H1 (cell line): ENCODE data around the gene OR5H6. TPM values are rescaled to one million over a fixed set of nuclear protein-coding genes. Genes with fewer than 3 reads are reported as not detected.

Experiments used
- CTCF ChIA-PET: fragments of 300-600 bp; sonication (Branson Sonifier 250); formaldehyde crosslinking; loops from one replicate; lab custom pipeline; 2021; ENCODE audit not compliant: partially characterized antibody; lab: Charles Lee
- POLR2A ChIA-PET: fragments of 300-600 bp; sonication (Branson Sonifier 250); formaldehyde crosslinking; loops from one replicate; lab custom pipeline; 2021; ENCODE audit warnings: inconsistent platforms; ENCODE audit not compliant: partially characterized antibody; lab: Charles Lee
- DNase-seq, 2 experiments: peaks; one replicate each; pipeline versions ENCODE4 v3.0.0 to v3.0.0-alpha.2; 2010 to 2022; ENCODE audit warnings: low spot score in 2 of 2, low read depth in 1 of 2, mixed read lengths in 1 of 2
- FAIRE-seq: peaks from 2 replicates; lab custom pipeline; 2011; peaks lifted over from hg19 to GRCh38; lab: Jason Lieb, UNC
- H2AFZ ChIP-seq: 2 replicates; pipeline ENCODE4 v1.8.1; 2012; ENCODE audit warnings: low read length, inconsistent platforms
- H2AK5ac ChIP-seq: 2 replicates; pipeline ENCODE4 v1.6.1; 2013; ENCODE audit warnings: low read depth, low read length
- H2BK120ac ChIP-seq: replicated peaks from 2 replicates; pipeline ENCODE3; 2013; ENCODE audit warnings: low read depth, low read length, inconsistent platforms
- H2BK12ac ChIP-seq: 2 replicates; pipeline ENCODE4 v1.6.1; 2013; ENCODE audit warnings: low read depth, low read length
- H2BK15ac ChIP-seq: 2 replicates; pipeline ENCODE4 v1.6.1; 2013; ENCODE audit warnings: low read length
- H2BK20ac ChIP-seq: 2 replicates; pipeline ENCODE4 v1.6.1; 2013; ENCODE audit warnings: low read length
- H2BK5ac ChIP-seq: 2 replicates; pipeline ENCODE4 v1.6.1; 2013; ENCODE audit warnings: low read depth, low read length
- H3K14ac ChIP-seq: 2 replicates; pipeline ENCODE4 v1.6.1; 2013; ENCODE audit warnings: inconsistent platforms; ENCODE audit not compliant: insufficient read length
- H3K18ac ChIP-seq: 2 replicates; pipeline ENCODE4 v1.6.1; 2013; ENCODE audit warnings: low read length; ENCODE audit errors: extremely low read depth
- H3K23ac ChIP-seq: 2 replicates; pipeline ENCODE4 v1.6.1; 2013; ENCODE audit warnings: inconsistent platforms; ENCODE audit not compliant: insufficient read length
- H3K23me2 ChIP-seq: 2 replicates; pipeline ENCODE4 v1.6.1; 2013; ENCODE audit warnings: low read depth, low read length
- H3K27ac ChIP-seq: 2 replicates; pipeline ENCODE4 v1.6.1; 2011; ENCODE audit warnings: low read depth, low read length, inconsistent platforms
- H3K27me3 ChIP-seq, 4 experiments: replicated peaks in 1 of 4; 1 replicate in 1 of 4; 2 replicates in 3 of 4; pipeline versions ENCODE4 v1.6.1 to v1.8.1; 2011 to 2013; ENCODE audit warnings: low read length in 3 of 4, mild to moderate bottlenecking in 3 of 4, inconsistent platforms in 2 of 4, mixed read lengths in 2 of 4, moderate library complexity in 1 of 4; ENCODE audit not compliant: control insufficient read depth in 3 of 4, insufficient read depth in 3 of 4; ENCODE audit errors: extremely low read depth in 1 of 4
- H3K36me3 ChIP-seq, 4 experiments: 2 replicates each; pipeline versions ENCODE4 v1.6.1 to v1.8.1; 2011 to 2013; ENCODE audit warnings: mild to moderate bottlenecking in 4 of 4, low read length in 3 of 4, moderate library complexity in 2 of 4, control low read depth in 1 of 4, inconsistent platforms in 1 of 4; ENCODE audit not compliant: insufficient read depth in 4 of 4, control insufficient read depth in 2 of 4
- H3K4ac ChIP-seq: replicated peaks from 2 replicates; pipeline ENCODE3; 2013; ENCODE audit warnings: low read length, low read depth, mixed read lengths, inconsistent platforms; ENCODE audit not compliant: insufficient read length
- H3K4me1 ChIP-seq, 4 experiments: replicated peaks in 1 of 4; 1 replicate in 1 of 4; 2 replicates in 3 of 4; pipeline versions ENCODE4 v1.6.1 to v1.8.1; 2011 to 2013; ENCODE audit warnings: low read length in 3 of 4, inconsistent platforms in 2 of 4, mixed read lengths in 1 of 4; ENCODE audit not compliant: insufficient read depth in 4 of 4, control insufficient read depth in 3 of 4
- H3K4me2 ChIP-seq, 2 experiments: 2 replicates each; pipeline versions ENCODE4 v1.6.1 to v1.8.1; 2011 to 2013; ENCODE audit warnings: low read depth in 2 of 2, low read length in 2 of 2, control low read depth in 1 of 2, inconsistent platforms in 1 of 2, mild to moderate bottlenecking in 1 of 2; ENCODE audit not compliant: insufficient read depth in 1 of 2
- H3K4me3 ChIP-seq, 4 experiments: fragments of 200-600, 300-600 bp in 1 of 4; sonication (generic), shearing (Covaris generic), sonication (Bioruptor Twin) in 1 of 4; 2 replicates each; pipeline versions ENCODE4 v1.5.1 to v1.8.1; 2011 to 2016; ENCODE audit warnings: low read length in 4 of 4, low read depth in 3 of 4, control low read depth in 2 of 4, inconsistent platforms in 2 of 4, mild to moderate bottlenecking in 2 of 4, mixed read lengths in 1 of 4, moderate library complexity in 1 of 4; ENCODE audit not compliant: insufficient read depth in 2 of 4; ENCODE audit errors: extremely low read depth in 1 of 4
- H3K56ac ChIP-seq: replicated peaks from 2 replicates; pipeline ENCODE3; 2013; ENCODE audit warnings: low read depth, mild to moderate bottlenecking, mixed read lengths, low read length, inconsistent platforms; ENCODE audit not compliant: insufficient read length
- H3K79me1 ChIP-seq: 2 replicates; pipeline ENCODE4 v1.6.1; 2013; ENCODE audit warnings: low read depth, low read length, control low read depth
- H3K79me2 ChIP-seq, 2 experiments: 2 replicates each; pipeline versions ENCODE4 v1.6.1 to v1.8.1; 2012 to 2013; ENCODE audit warnings: low read length in 2 of 2, mild to moderate bottlenecking in 2 of 2, inconsistent platforms in 1 of 2; ENCODE audit not compliant: insufficient read depth in 2 of 2, control insufficient read depth in 1 of 2
- H3K9ac ChIP-seq, 4 experiments: replicated peaks in 1 of 4; 1 replicate in 1 of 4; 2 replicates in 3 of 4; pipeline versions ENCODE4 v1.6.1 to v1.8.1; 2011 to 2013; ENCODE audit warnings: low read depth in 3 of 4, low read length in 3 of 4, control low read depth in 2 of 4, mild to moderate bottlenecking in 2 of 4, moderate library complexity in 2 of 4, inconsistent platforms in 1 of 4; ENCODE audit errors: extremely low read depth in 1 of 4
- H3K9me3 ChIP-seq, 2 experiments: 2 replicates each; pipeline versions ENCODE4 v1.6.1 to v1.8.1; 2012 to 2013; ENCODE audit warnings: mild to moderate bottlenecking in 2 of 2, moderate library complexity in 2 of 2, control low read depth in 1 of 2, inconsistent platforms in 1 of 2, low read depth in 1 of 2, low read length in 1 of 2, mixed read lengths in 1 of 2; ENCODE audit not compliant: insufficient read depth in 2 of 2
- H4K20me1 ChIP-seq, 2 experiments: replicated peaks in 1 of 2; 2 replicates each; pipeline versions ENCODE3 to v1.8.1; 2011 to 2013; ENCODE audit warnings: inconsistent platforms in 2 of 2, low read length in 2 of 2, mild to moderate bottlenecking in 1 of 2; ENCODE audit not compliant: insufficient read depth in 2 of 2, control insufficient read depth in 1 of 2
- H4K5ac ChIP-seq: 2 replicates; pipeline ENCODE4 v1.6.1; 2013; ENCODE audit warnings: low read length, low read depth, mixed read lengths, inconsistent platforms; ENCODE audit not compliant: insufficient read length
- H4K8ac ChIP-seq: 2 replicates; pipeline ENCODE4 v1.8.0; 2013; ENCODE audit warnings: mild to moderate bottlenecking, moderate library complexity, low read length, inconsistent platforms; ENCODE audit not compliant: insufficient read depth; ENCODE audit errors: extremely low read depth
- H4K91ac ChIP-seq: replicated peaks from 2 replicates; pipeline ENCODE3; 2013; ENCODE audit warnings: low read length, mixed read lengths, inconsistent platforms; ENCODE audit not compliant: insufficient read length
- CBX5 ChIP-seq: fragments of 300-800, 300-1000 bp; sonication (generic); IDR thresholded peaks from 2 replicates; pipeline ENCODE4 v1.7.1; 2016; ENCODE audit warnings: antibody characterized with exemption, low read length, low read depth
- CHD1 ChIP-seq: IDR thresholded peaks from 2 replicates; pipeline ENCODE4 v1.6.1; 2012; ENCODE audit warnings: low read depth, low read length, improper control_type of control experiment
- HDAC2 ChIP-seq, 2 experiments: fragments of 300-600 bp in 1 of 2; sonication (generic) in 1 of 2; IDR thresholded peaks; 2 replicates each; pipeline ENCODE4 v1.6.1; 2011 to 2012; ENCODE audit warnings: low read depth in 2 of 2, low read length in 2 of 2, mild to moderate bottlenecking in 2 of 2, moderate library complexity in 2 of 2, borderline replicate concordance in 1 of 2, inconsistent platforms in 1 of 2
- KDM5A ChIP-seq: fragments of 200-600 bp; IDR thresholded peaks from 2 replicates; pipeline ENCODE4 v1.7.1; 2012; ENCODE audit warnings: mild to moderate bottlenecking, low read length, inconsistent platforms, mixed read lengths
- MAFK ChIP-seq: IDR thresholded peaks from 2 replicates; pipeline ENCODE4 v1.6.1; 2012; ENCODE audit warnings: low read depth, mild to moderate bottlenecking, improper control_type of control experiment, low read length
- NANOG ChIP-seq: IDR thresholded peaks from 2 replicates; pipeline ENCODE4 v1.6.1; 2011; ENCODE audit warnings: low read length, low read depth, mild to moderate bottlenecking, inconsistent platforms; ENCODE audit not compliant: insufficient read depth, poor library complexity, severe bottlenecking
- NRF1 ChIP-seq: IDR thresholded peaks from 2 replicates; pipeline ENCODE4 v1.6.1; 2011; ENCODE audit warnings: mild to moderate bottlenecking, low read depth, low read length, improper control_type of control experiment
- POLR2A ChIP-seq, 2 experiments: IDR thresholded peaks; 1 replicate in 1 of 2; 2 replicates in 1 of 2; pipeline ENCODE4 v1.6.1; 2011; ENCODE audit warnings: low read depth in 2 of 2, low read length in 2 of 2, mild to moderate bottlenecking in 2 of 2; ENCODE audit errors: control extremely low read depth in 1 of 2
- RAD21 ChIP-seq, 2 experiments: IDR thresholded peaks in 1 of 2; conservative IDR thresholded peaks in 1 of 2; 2 replicates each; pipeline ENCODE4 v1.6.1; 2011; ENCODE audit warnings: low read depth in 2 of 2, low read length in 2 of 2, improper control_type of control experiment in 1 of 2, inconsistent platforms in 1 of 2, mild to moderate bottlenecking in 1 of 2, moderate library complexity in 1 of 2
- RNF2 ChIP-seq: fragments of 200-900, 300-1000 bp; sonication (generic); IDR thresholded peaks from 2 replicates; pipeline ENCODE4 v1.7.1; 2016; ENCODE audit warnings: borderline replicate concordance, low read depth, mild to moderate bottlenecking, antibody characterized with exemption, low read length; ENCODE audit not compliant: poor library complexity, severe bottlenecking; ENCODE audit errors: missing control alignments
- SP2 ChIP-seq: IDR thresholded peaks from 2 replicates; pipeline ENCODE4 v1.6.1; 2012; ENCODE audit warnings: mild to moderate bottlenecking, low read length, inconsistent platforms
- TBP ChIP-seq: IDR thresholded peaks from 2 replicates; pipeline ENCODE4 v1.6.1; 2011; ENCODE audit warnings: low read depth, low read length, improper control_type of control experiment
- TCF12 ChIP-seq: IDR thresholded peaks from 2 replicates; pipeline ENCODE4 v1.6.1; 2011; ENCODE audit warnings: low read depth, mild to moderate bottlenecking, low read length
- WGBS, 2 experiments: shearing (Covaris generic) in 1 of 2; methylation state at CpG; one replicate each; pipeline versions ENCODE4 v1.1.6 to v1.1.7; 2013 to 2015; ENCODE audit warnings: low lambda C conversion rate in 2 of 2, mixed read lengths in 2 of 2, inconsistent platforms in 1 of 2, low coverage in 1 of 2, missing lambda C conversion rate in 1 of 2; ENCODE audit not compliant: insufficient replicate concordance in 2 of 2, insufficient coverage in 1 of 2, insufficient read length in 1 of 2; ENCODE audit errors: extremely low coverage in 1 of 2, missing lambda C conversion rate in 1 of 2; 5-methylcytosine and 5-hydroxymethylcytosine counted together
- polyA plus RNA-seq, 7 experiments: library from polyadenylated mRNA; depleted of rRNA in 3 of 7; stranded (reverse) in 5 of 7; unstranded in 2 of 7; fragments of >200 nt in 5 of 7; fragments of 200-250 nt in 2 of 7; gene quantifications; 1 replicate in 5 of 7; 2 replicates in 1 of 7; 4 replicates in 1 of 7; pipeline versions ENCODE4 v1.2.1 to v1.2.3, GENCODE V29; 2011 to 2013; ENCODE audit warnings: missing spikeins in 2 of 7, mixed read lengths in 2 of 7
- total RNA-seq: library from RNA; stranded (reverse); fragmentation: NEBNext Ultra II Directional; extraction: Animal tissue kit (Norgen Biotek cat#: 25700); gene quantifications from 2 replicates; pipeline ENCODE4 v1.2.1, GENCODE V29; 2021

Gene OR5H6
- total and polyA plus RNA-seq, 2 of the 8 experiments (the other 6 are each of a cell fraction or from before 2014, with no cell fraction given): 0.06 TPM; not detected in 1

GRCh38 chr3:98243843-98244242, 20.2 kb upstream of the OR5H6 start:
- Histone ChIP-seq H2AFZ (no peak overlapping the region), H3K56ac (no peak overlapping the region), H4K91ac (no peak overlapping the region), H3K36me3 (no peaks in the 10 kb centered on the region), H3K79me1 (no peaks in the 10 kb centered on the region), H2BK12ac (no peak overlapping the region), H4K8ac (no peak overlapping the region), H3K9ac (no peak overlapping the region), H3K14ac (no peak overlapping the region), H2BK15ac (no peak overlapping the region), H3K27me3 (no peaks in the 10 kb centered on the region), H2AK5ac (no peak overlapping the region), H3K23me2 (no peaks in the 10 kb centered on the region), H3K18ac (no peak overlapping the region), H4K5ac (no peak overlapping the region), H2BK5ac (no peak overlapping the region), H3K4me3 (no peak overlapping the region), H4K20me1 (no peaks in the 10 kb centered on the region), H3K79me2 (no peaks in the 10 kb centered on the region), H3K9me3 (no peaks in the 10 kb centered on the region), H3K4ac (no peak overlapping the region), H3K23ac (no peak overlapping the region), H3K27ac (no peak overlapping the region), H3K4me2 (no peak overlapping the region), H3K4me1 (peaks cover 0 to 8% (median 1%) of the 10 kb centered on the region in 4 experiments; a peak in 5 of 7 replicates), H2BK120ac (no peak overlapping the region), H2BK20ac (no peak overlapping the region)
- POLR2A ChIA-PET: no interaction called here
- WGBS, 2 experiments: 95% methylated on average over 7 of the region's 7 CpGs; no CpG with 5 or more reads in 1 of the 2 experiments
- CTCF ChIA-PET: no interaction called here
- DNase-seq (no peak), FAIRE-seq (no peak)
- TF ChIP-seq RNF2: no peak
- TF ChIP-seq NANOG: no peak
- no peak for TF ChIP-seq TCF12
- no peak for TF ChIP-seq KDM5A
- TF ChIP-seq HDAC2 (IDR thresholded peaks at IDR 0.05; ENCODE audit: borderline replicate concordance in 1 of 2, low read depth in 2 of 2, low read length in 2 of 2): no peak
- TF ChIP-seq POLR2A (IDR thresholded peaks at IDR 0.05; ENCODE audit: control extremely low read depth in 1 of 2, low read depth in 2 of 2, low read length in 2 of 2): no peak
- no peak for TF ChIP-seq NRF1
- no peak for TF ChIP-seq CBX5
- TF ChIP-seq MAFK: no peak
- TF ChIP-seq TBP: no peak
- no peak for TF ChIP-seq RAD21 (IDR thresholded peaks at IDR 0.05 in 1 of 2, conservative IDR thresholded peaks at IDR 0.05 in 1 of 2; ENCODE audit: low read depth in 2 of 2, low read length in 2 of 2)
- no peak for TF ChIP-seq CHD1
- TF ChIP-seq SP2: no peak
